ENCODE data around the gene KXD1.

KXD1 gene

DNA sequence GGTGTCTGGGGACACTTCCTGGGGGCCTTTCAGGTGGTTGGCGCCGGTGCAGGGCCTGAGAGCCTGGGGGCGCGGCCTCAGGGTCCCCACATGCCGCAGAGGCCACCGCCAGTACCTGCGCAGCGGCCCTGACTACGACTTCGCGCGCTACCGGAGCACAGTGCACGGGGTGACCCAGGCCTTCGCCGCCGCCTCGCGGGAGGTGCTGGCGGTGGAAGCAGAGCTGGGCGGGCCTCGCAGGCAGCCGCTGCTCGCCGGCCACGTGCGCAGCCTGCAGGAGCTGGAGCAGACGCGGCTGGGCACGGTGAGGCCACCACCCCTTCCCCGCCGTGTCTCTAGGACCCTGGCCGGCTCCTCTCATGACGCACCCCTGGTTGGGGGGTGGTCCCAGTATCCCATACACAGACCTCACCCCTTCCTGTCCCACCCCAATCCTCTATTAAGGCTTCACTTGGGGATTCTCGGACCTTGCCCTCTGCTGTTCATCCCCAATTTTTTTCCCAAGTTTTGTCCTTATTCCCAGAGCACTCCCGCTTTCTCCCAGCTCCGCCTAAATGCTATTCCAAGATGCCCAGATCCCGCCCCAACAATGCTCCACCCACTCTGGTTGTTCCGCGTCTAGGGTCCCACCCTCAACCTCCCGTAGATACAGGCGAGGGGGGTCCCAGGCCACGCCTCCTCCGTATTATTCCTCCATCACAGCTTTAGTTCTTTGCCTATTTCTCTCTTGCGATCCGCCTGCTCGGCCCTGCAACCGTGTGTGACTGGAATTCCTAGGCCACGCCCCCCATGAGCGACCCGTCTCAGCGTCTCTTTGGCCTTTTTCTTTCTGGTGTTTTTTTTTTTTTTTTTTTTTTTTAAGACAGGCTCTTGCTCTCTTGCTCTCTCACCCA lies 32.0 kb downstream of the KXD1 start:
- TF ChIP-seq, protein P1, sequence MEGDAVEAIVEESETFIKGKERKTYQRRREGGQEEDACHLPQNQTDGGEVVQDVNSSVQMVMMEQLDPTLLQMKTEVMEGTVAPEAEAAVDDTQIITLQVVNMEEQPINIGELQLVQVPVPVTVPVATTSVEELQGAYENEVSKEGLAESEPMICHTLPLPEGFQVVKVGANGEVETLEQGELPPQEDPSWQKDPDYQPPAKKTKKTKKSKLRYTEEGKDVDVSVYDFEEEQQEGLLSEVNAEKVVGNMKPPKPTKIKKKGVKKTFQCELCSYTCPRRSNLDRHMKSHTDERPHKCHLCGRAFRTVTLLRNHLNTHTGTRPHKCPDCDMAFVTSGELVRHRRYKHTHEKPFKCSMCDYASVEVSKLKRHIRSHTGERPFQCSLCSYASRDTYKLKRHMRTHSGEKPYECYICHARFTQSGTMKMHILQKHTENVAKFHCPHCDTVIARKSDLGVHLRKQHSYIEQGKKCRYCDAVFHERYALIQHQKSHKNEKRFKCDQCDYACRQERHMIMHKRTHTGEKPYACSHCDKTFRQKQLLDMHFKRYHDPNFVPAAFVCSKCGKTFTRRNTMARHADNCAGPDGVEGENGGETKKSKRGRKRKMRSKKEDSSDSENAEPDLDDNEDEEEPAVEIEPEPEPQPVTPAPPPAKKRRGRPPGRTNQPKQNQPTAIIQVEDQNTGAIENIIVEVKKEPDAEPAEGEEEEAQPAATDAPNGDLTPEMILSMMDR (IDR thresholded peaks at IDR 0.05), result no peak

DNA sequence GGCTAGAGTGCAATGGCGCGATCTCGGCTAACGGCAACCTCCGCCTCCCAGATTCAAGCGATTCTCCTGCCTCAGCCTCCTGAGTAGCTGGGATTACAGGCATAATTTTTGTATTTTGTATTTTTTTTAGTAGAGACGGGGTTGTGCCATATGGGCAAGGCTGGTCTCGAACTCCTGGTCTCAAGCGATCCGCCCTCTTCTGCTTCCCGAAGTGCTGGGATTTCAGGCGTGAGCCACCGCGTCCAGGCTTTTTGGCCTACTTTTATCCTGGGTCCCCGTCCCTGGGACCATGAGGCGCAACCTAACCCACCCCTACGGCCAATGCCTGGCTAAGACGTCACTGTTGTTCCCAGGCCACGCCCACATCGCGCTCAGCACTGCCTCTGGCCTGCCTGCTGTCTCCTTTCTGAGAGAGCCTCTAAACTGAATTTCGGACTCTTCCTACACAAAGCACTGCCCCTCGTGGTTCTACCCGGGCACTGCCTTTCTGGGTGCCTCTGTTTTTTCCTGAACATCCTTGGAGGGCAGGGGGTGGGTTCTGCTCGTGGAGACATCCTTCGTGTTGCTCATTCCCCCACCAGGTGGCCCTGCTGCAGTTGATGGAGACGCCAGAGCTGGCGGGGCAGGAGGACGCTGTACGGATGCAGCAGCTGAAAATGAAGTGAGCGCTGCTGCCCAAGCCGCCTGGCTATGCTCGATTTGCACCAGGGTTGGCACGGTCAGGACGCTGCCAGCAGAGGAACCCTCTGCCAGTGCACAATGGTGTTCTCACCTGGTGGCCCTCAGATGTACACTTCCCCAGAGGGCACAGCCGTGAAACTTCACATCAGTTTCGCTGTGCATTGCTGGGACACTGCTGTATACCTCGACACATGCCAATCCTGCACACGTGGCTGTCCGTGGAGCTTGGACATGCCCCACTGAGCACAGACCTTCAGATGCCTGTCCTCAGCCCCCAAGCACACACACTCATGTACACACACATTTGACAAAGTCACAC lies 32.9 kb downstream of the KXD1 start:
- TF ChIP-seq, protein P1 (IDR thresholded peaks at IDR 0.05), result no peak

DNA sequence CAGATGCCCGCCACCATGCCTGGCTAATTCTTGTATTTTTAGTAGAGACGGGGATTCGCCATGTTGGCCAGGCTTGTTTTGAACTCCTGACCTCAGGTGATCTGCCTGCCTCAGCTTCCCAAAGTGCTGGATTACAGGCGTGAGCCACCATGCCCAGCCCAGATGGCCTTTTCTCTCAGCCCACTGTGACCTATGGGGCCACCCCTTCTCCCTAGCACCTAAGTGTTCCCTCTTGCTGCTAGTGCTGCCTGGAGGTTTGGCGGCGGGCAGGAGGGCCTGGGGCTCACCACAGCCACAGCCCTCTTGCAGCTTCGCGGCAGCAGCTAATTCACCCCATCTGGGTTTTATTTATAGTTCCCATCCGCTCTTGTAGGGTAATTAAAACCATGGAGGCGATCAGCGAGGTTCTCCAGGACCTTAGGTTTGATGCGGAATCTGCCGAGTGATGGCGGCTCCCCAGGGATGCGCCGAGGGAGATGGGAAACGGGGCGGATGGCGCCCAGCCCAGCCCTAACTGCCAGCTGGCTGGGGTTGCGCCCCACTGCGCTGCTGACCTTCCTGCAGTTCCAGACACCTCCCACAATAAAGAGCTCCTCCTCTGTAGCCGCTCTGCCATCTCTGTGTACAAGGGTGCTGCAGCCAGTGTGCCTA lies 34.2 kb downstream of the KXD1 start:
- TF ChIP-seq, protein P1 (IDR thresholded peaks at IDR 0.05), result no peak

DNA sequence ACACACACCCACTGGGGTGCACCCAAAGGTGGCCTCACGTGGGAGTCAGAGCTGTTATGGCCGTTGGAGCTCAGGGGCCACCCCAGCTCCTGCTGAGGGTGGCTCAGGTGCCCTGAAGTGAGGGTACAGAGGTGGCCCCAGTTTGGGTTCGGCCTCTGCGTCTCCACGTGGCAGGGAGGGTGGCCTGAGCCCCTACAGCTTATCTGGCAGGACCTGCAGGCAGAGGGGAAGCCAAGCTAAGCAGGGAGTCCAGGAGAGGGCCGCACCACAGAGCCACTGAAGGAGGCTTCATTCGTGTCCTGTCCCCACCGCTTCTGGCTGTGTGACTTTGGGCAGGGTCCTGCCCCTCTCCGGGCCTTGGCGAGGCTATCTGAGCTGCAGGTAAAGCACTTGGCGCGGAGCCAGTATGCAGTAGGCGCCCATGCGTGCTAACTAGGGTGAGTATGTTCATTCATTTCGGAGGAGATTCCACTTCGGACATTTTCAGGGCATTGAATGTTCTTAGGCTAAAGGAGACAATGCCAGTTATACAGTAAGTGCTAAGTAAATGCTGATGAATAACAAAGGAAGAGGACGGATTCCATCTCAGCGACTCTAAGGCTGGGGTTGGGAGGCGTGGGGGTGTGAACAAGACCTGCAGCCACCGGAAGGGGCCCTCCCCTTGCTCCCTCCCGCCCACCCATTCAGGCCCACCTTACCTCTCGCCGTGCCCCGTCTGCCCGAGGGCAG lies 35.9 kb downstream of the KXD1 start:
- TF ChIP-seq, protein P1 (IDR thresholded peaks at IDR 0.05), result no peak

DNA sequence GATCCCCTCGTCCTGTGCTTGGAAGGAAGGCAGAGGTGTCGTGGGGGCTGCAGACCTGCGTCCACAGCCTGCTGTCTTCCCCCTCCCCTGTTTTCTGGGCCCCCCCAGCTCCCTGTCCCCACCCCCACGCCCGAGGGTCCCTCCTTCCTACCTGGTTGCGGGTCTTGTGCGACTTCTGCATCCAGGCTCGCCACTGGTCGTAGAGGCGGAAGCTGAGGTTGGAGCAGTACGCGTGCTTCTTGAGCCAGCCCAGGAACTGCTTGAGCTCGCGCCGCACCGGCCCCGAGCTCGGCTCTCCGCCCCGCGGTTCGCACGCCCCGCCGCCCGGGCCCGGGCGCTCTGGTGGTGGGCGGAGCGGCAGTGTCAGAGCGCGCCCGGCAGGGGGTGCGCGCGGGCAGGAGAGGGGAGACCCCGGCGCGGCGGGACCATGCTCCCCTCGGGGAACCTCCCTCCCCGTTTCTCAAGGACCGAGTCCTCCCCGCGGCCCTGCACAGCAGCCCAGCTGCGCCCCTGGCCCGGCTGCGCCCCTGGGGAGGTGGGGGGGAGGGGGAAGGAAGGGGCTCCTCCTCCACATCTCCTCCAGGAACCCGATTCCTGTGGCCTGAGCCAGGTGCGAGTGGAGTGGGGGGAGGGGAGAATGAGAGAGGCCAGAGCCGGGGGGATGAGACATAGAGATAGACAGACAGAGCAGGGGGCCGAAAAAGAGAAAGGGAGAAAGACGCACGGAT lies 36.6 kb downstream of the KXD1 start:
- TF ChIP-seq, protein P1 (IDR thresholded peaks at IDR 0.05), result peak; percentile 94

DNA sequence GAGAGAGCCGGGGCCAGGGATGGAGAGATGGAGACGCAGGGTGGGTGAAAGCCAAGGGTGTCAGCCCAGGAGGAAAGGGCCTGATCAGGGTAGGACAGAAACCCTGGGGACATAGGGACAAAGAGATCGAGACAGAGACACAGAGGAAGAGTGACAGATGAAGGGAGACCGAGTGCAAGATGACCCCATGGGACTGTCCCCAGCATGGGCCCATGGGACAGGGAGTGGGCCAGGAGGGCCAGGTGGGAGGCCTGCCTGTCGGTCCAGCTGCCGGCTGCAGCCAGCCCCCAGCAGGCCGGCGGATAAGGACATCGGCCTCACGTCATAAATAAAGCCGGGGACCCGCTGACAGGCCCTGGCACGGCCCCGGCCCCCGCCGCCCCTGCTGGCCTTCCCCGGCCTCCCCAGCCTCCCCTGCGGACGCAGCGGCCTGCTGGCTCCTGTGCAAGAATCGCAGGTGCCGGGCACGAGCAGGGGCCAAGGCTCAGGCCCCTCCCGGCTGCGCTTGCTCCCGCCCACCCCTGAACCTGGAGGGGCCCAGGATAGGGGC lies 37.2 kb downstream of the KXD1 start:
- TF ChIP-seq, protein P1 (IDR thresholded peaks at IDR 0.05), result no peak

Data from LNCAP (cell line).